Measurements from ENCODE around the gene IL15RA.

IL15RA gene

GRCh38 chr10:5977471-5978229 lies at the start of gene IL15RA:
Gene IL15RA (minus strand): TSS chr10:5977543. CDS start chr10:5977492, 51 bp downstream.
- H3K9me3 Mint-ChIP-seq = no peaks in the 10 kb centered on the region

GRCh38 chr10:6025683-6026255 lies 48.4 kb upstream of the IL15RA start:
- Mint-ChIP-seq H3K4me1 (peaks cover 17% of the 10 kb centered on the region), H3K27ac (no peak overlapping the region), H3K36me3 (peaks cover 40% of the 10 kb centered on the region), H3K27me3 (no peaks in the 10 kb centered on the region), H3K4me3 (no peak overlapping the region), H3K9me3 (peaks cover 8% of the 10 kb centered on the region)

More at GRCh38 chr10:5977471-5978229, at the start of gene IL15RA:
- H3K27ac Mint-ChIP-seq = peak within 1 kb of the TSS; percentile 96
- peaks cover 3% of the 10 kb centered on the region for H3K36me3 Mint-ChIP-seq
- H3K4me1 Mint-ChIP-seq = peaks cover 30% of the 10 kb centered on the region
- H3K4me3 Mint-ChIP-seq = peak within 1 kb of the TSS; percentile 97
- H3K27me3 Mint-ChIP-seq = no peaks in the 10 kb centered on the region

- H3K36me3 Mint-ChIP-seq = peaks cover 38% of the 10 kb centered on the region
- H3K27ac Mint-ChIP-seq = no peak overlapping the region
- H3K4me1 Mint-ChIP-seq = peaks cover 11% of the 10 kb centered on the region
- no peaks in the 10 kb centered on the region for H3K27me3 Mint-ChIP-seq
- no peak overlapping the region for H3K4me3 Mint-ChIP-seq
- H3K9me3 Mint-ChIP-seq = no peaks in the 10 kb centered on the region
Observed at GRCh38 chr10:6024334-6024682, 47.0 kb upstream of the IL15RA start.

- no peak overlapping the region for H3K27ac Mint-ChIP-seq
- H3K4me3 Mint-ChIP-seq = no peak overlapping the region
- peaks cover 43% of the 10 kb centered on the region for H3K36me3 Mint-ChIP-seq
- no peaks in the 10 kb centered on the region for H3K27me3 Mint-ChIP-seq
- peaks cover 15% of the 10 kb centered on the region for H3K4me1 Mint-ChIP-seq
- no peaks in the 10 kb centered on the region for H3K9me3 Mint-ChIP-seq
Observed at GRCh38 chr10:6023661-6024333, 46.5 kb upstream of the IL15RA start.

- H3K4me3 Mint-ChIP-seq = no peak overlapping the region
- no peaks in the 10 kb centered on the region for H3K27me3 Mint-ChIP-seq
- no peak overlapping the region for H3K27ac Mint-ChIP-seq
- peaks cover 5% of the 10 kb centered on the region for H3K4me1 Mint-ChIP-seq
- peaks cover 41% of the 10 kb centered on the region for H3K36me3 Mint-ChIP-seq
- no peaks in the 10 kb centered on the region for H3K9me3 Mint-ChIP-seq
Observed at GRCh38 chr10:6022660-6023059, 45.3 kb upstream of the IL15RA start.

GRCh38 chr10:6020826-6021225 lies 43.5 kb upstream of the IL15RA start:
- Mint-ChIP-seq H3K27me3 (no peaks in the 10 kb centered on the region), H3K4me1 (peaks cover 10% of the 10 kb centered on the region), H3K36me3 (peaks cover 39% of the 10 kb centered on the region), H3K4me3 (no peak overlapping the region), H3K27ac (no peak overlapping the region), H3K9me3 (no peaks in the 10 kb centered on the region)

- Mint-ChIP-seq H3K36me3 (peaks cover 41% of the 10 kb centered on the region), H3K27ac (no peak overlapping the region), H3K4me1 (peaks cover 20% of the 10 kb centered on the region), H3K4me3 (no peak overlapping the region), H3K9me3 (no peaks in the 10 kb centered on the region), H3K27me3 (no peaks in the 10 kb centered on the region)
Observed at GRCh38 chr10:6019796-6020195, 42.5 kb upstream of the IL15RA start.

GRCh38 chr10:6019010-6019782 lies 41.9 kb upstream of the IL15RA start:
- Mint-ChIP-seq H3K4me3 (no peak overlapping the region), H3K27ac (peak overlapping the region; percentile 8), H3K27me3 (no peaks in the 10 kb centered on the region), H3K4me1 (peaks cover 26% of the 10 kb centered on the region), H3K9me3 (no peaks in the 10 kb centered on the region), H3K36me3 (peaks cover 43% of the 10 kb centered on the region)

- Mint-ChIP-seq H3K27ac (no peak overlapping the region), H3K9me3 (no peaks in the 10 kb centered on the region), H3K4me1 (peaks cover 29% of the 10 kb centered on the region), H3K4me3 (no peak overlapping the region), H3K27me3 (no peaks in the 10 kb centered on the region), H3K36me3 (peaks cover 40% of the 10 kb centered on the region)
Observed at GRCh38 chr10:6018422-6018821, 41.1 kb upstream of the IL15RA start.

- H3K4me3 Mint-ChIP-seq = no peak overlapping the region
- H3K27ac Mint-ChIP-seq = no peak overlapping the region
- H3K36me3 Mint-ChIP-seq = peaks cover 35% of the 10 kb centered on the region
- H3K9me3 Mint-ChIP-seq = no peaks in the 10 kb centered on the region
- H3K27me3 Mint-ChIP-seq = no peaks in the 10 kb centered on the region
- H3K4me1 Mint-ChIP-seq = peaks cover 29% of the 10 kb centered on the region
Observed at GRCh38 chr10:6017781-6018354, 40.5 kb upstream of the IL15RA start.

- Mint-ChIP-seq H3K4me3 (peak overlapping the region; percentile 65), H3K27ac (peak overlapping the region; percentile 94), H3K9me3 (no peaks in the 10 kb centered on the region), H3K36me3 (peaks cover 24% of the 10 kb centered on the region), H3K4me1 (peaks cover 37% of the 10 kb centered on the region), H3K27me3 (no peaks in the 10 kb centered on the region)
Observed at GRCh38 chr10:6014241-6014761, 37.0 kb upstream of the IL15RA start.

GRCh38 chr10:6013413-6014192 lies 36.3 kb upstream of the IL15RA start:
- Mint-ChIP-seq H3K36me3 (peaks cover 17% of the 10 kb centered on the region), H3K4me3 (no peak overlapping the region), H3K27ac (peak overlapping the region; percentile 94), H3K9me3 (no peaks in the 10 kb centered on the region), H3K27me3 (no peaks in the 10 kb centered on the region), H3K4me1 (peaks cover 36% of the 10 kb centered on the region)

GRCh38 chr10:6012121-6012905 lies 35.0 kb upstream of the IL15RA start:
- no peaks in the 10 kb centered on the region for H3K9me3 Mint-ChIP-seq
- peak overlapping the region; percentile 70 for H3K27ac Mint-ChIP-seq
- H3K36me3 Mint-ChIP-seq = peaks cover 17% of the 10 kb centered on the region
- H3K4me1 Mint-ChIP-seq = peaks cover 36% of the 10 kb centered on the region
- no peak overlapping the region for H3K4me3 Mint-ChIP-seq
- no peaks in the 10 kb centered on the region for H3K27me3 Mint-ChIP-seq

- Mint-ChIP-seq H3K36me3 (peaks cover 12% of the 10 kb centered on the region), H3K4me1 (peaks cover 32% of the 10 kb centered on the region), H3K27ac (peak overlapping the region; percentile 87), H3K9me3 (no peaks in the 10 kb centered on the region), H3K4me3 (no peak overlapping the region), H3K27me3 (no peaks in the 10 kb centered on the region)
Observed at GRCh38 chr10:6011558-6011957, 34.2 kb upstream of the IL15RA start.
